ENCODE measurements around the gene CRIP2.
A peak's percentile ranks its signal among the peaks of the same experiment; 100 is the strongest.

CRIP2 gene

GRCh38 chr14:105476831-105477659 lies 2.4 kb downstream of the CRIP2 start:
- DNase-seq (ENCODE audit: low read depth), result no peak

- DNase-seq (ENCODE audit: low read depth), result no peak
Observed at GRCh38 chr14:105477660-105478397, 3.2 kb downstream of the CRIP2 start.

GRCh38 chr14:105478398-105479251 lies 4.0 kb downstream of the CRIP2 start:
- no peak for DNase-seq (ENCODE audit: low read depth)

GRCh38 chr14:105479431-105480158 lies 5.0 kb downstream of the CRIP2 start:
- no peak for DNase-seq (ENCODE audit: low read depth)

GRCh38 chr14:105480199-105480746 lies 5.7 kb downstream of the CRIP2 start:
- DNase-seq (ENCODE audit: low read depth), result no peak

GRCh38 chr14:105480807-105481801 lies 6.5 kb downstream of the CRIP2 start:
- peak; percentile 53 for DNase-seq (ENCODE audit: low read depth)

GRCh38 chr14:105481886-105482457 lies 7.4 kb downstream of the CRIP2 start:
- peak; percentile 89 for DNase-seq (ENCODE audit: low read depth)

GRCh38 chr14:105482486-105483110 lies 8.0 kb downstream of the CRIP2 start:
- DNase-seq (ENCODE audit: low read depth), result no peak

GRCh38 chr14:105483300-105484068 lies 8.9 kb downstream of the CRIP2 start:
- DNase-seq (ENCODE audit: low read depth), result no peak

- no peak for DNase-seq (ENCODE audit: low read depth)
Observed at GRCh38 chr14:105484069-105484996, 9.7 kb downstream of the CRIP2 start.

- no peak for DNase-seq (ENCODE audit: low read depth)
Observed at GRCh38 chr14:105484997-105485393, 10.4 kb downstream of the CRIP2 start.

- no peak for DNase-seq (ENCODE audit: low read depth)
Observed at GRCh38 chr14:105485739-105486162, 11.1 kb downstream of the CRIP2 start.

- DNase-seq (ENCODE audit: low read depth), result no peak
Observed at GRCh38 chr14:105486163-105486973, 11.7 kb downstream of the CRIP2 start, which contains the start of gene CRIP1. Gene CRIP1, plus strand, starts transcription at chr14:105486886. Its CDS starts 374 bp downstream, at chr14:105487260.

- DNase-seq (ENCODE audit: low read depth), result no peak
Observed at GRCh38 chr14:105486974-105487448, 12.4 kb downstream of the CRIP2 start.

- DNase-seq (ENCODE audit: low read depth), result no peak
Observed at GRCh38 chr14:105487449-105487985, 12.9 kb downstream of the CRIP2 start.
